ENCODE measurements around the gene CHST5. TPM values are rescaled to one million over a fixed set of nuclear protein-coding genes. Genes with fewer than 3 reads are reported as not detected.
A peak's percentile ranks its signal among the peaks of the same experiment; 100 is the strongest.

CHST5 gene
- total and polyA plus RNA-seq, 2 experiments from 2014 or later, result not detected

DNA sequence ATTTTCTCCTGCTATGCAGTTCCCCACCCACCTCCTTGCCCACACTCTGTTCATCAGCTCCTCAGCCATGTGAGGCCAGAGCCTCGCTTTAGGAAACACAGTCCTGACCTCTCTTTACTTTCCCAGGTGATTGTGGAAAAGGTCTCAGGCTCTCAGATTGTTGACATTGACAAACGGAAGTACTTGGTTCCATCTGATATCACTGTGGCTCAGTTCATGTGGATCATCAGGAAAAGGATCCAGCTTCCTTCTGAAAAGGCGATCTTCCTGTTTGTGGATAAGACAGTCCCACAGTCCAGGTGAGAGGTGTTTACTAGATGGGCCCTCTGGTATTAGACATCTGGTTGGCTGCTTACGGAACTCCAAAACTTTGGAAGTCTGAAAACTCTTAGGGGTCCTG is 32.0 kb upstream of the CHST5 start:
- DNase-seq (ENCODE audit: low spot score), result no peak
- TF ChIP-seq, protein P1, sequence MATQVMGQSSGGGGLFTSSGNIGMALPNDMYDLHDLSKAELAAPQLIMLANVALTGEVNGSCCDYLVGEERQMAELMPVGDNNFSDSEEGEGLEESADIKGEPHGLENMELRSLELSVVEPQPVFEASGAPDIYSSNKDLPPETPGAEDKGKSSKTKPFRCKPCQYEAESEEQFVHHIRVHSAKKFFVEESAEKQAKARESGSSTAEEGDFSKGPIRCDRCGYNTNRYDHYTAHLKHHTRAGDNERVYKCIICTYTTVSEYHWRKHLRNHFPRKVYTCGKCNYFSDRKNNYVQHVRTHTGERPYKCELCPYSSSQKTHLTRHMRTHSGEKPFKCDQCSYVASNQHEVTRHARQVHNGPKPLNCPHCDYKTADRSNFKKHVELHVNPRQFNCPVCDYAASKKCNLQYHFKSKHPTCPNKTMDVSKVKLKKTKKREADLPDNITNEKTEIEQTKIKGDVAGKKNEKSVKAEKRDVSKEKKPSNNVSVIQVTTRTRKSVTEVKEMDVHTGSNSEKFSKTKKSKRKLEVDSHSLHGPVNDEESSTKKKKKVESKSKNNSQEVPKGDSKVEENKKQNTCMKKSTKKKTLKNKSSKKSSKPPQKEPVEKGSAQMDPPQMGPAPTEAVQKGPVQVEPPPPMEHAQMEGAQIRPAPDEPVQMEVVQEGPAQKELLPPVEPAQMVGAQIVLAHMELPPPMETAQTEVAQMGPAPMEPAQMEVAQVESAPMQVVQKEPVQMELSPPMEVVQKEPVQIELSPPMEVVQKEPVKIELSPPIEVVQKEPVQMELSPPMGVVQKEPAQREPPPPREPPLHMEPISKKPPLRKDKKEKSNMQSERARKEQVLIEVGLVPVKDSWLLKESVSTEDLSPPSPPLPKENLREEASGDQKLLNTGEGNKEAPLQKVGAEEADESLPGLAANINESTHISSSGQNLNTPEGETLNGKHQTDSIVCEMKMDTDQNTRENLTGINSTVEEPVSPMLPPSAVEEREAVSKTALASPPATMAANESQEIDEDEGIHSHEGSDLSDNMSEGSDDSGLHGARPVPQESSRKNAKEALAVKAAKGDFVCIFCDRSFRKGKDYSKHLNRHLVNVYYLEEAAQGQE (IDR thresholded peaks at IDR 0.05; ENCODE audit: unreplicated experiment), result no peak
- no peak for TF ChIP-seq CREB1 (CRISPR knock-in tag; IDR thresholded peaks at IDR 0.05; ENCODE audit: low read depth)
- Histone ChIP-seq H3K79me2 (replicated peaks; ENCODE audit: insufficient read depth) (peaks cover 21% of the 10 kb centered on the region), H3K27ac (ENCODE audit: low read depth) (no peak overlapping the region), H3K27me3 (ENCODE audit: insufficient read depth) (no peaks in the 10 kb centered on the region), H3F3A (replicated peaks; ENCODE audit: low read depth) (peaks cover 3% of the 10 kb centered on the region; the same call in 1 of the 2 replicates), H3K9me2 (ENCODE audit: insufficient read depth) (no peaks in the 10 kb centered on the region), H3K4me1 (ENCODE audit: insufficient read depth) (peaks cover 24% of the 10 kb centered on the region), H3K4me3 (no peak overlapping the region), H2AFZ (no peak overlapping the region), H3K4me2 (no peak overlapping the region), H4K20me1 (replicated peaks; ENCODE audit: insufficient read depth) (peaks cover 17% of the 10 kb centered on the region), H3K36me3 (ENCODE audit: insufficient read depth) (peaks cover 24% of the 10 kb centered on the region; the same call in 1 of the 2 replicates)
- Mint-ChIP-seq H3K4me3 (peak overlapping the region; percentile 93; the same call in 2 of the 3 replicates), H3K27me3 (ENCODE audit: insufficient read depth, low read depth, poor library complexity) (peaks cover 10% of the 10 kb centered on the region), H3K9me3 (no peaks in the 10 kb centered on the region), H3K4me1 (peaks cover 27% of the 10 kb centered on the region), H3K36me3 (ENCODE audit: low read depth) (peaks cover 31% of the 10 kb centered on the region), H3K27ac (no peak overlapping the region)
- no peak for ATAC-seq

DNA sequence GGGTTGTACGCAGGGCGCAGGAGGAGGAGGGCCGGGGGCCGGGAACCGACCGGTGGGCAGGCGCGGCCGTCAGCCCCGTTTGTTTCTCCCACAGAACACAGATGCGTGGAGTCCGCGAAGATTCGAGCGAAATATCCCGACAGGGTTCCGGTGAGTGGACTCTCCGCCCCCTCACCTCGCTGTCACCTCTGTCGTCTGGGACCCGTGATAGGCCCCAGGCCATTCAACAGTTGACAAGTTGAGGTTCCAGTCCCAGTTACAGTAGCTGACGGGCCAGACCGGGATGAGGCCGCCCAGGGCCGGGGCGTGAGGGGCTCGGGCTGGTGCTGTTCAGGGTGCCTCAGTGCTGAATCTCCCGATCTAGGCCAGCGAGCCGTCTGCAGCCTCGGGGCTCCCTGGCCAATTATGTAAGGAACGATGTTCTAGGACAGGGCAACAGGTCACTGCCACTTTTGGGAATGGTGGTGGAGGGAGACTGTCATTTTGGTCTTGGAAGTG is 30.9 kb upstream of the CHST5 start:
- Histone ChIP-seq H4K20me1 (replicated peaks; ENCODE audit: insufficient read depth) (peaks cover 17% of the 10 kb centered on the region), H3K4me1 (ENCODE audit: insufficient read depth) (peaks cover 24% of the 10 kb centered on the region), H3K4me2 (peak overlapping the region; percentile 99), H3F3A (replicated peaks; ENCODE audit: low read depth) (peaks cover 3% of the 10 kb centered on the region; the same call in 1 of the 2 replicates), H3K36me3 (ENCODE audit: insufficient read depth) (peaks cover 24% of the 10 kb centered on the region; the same call in 1 of the 2 replicates), H3K27ac (ENCODE audit: low read depth) (no peak overlapping the region), H3K79me2 (replicated peaks; ENCODE audit: insufficient read depth) (peaks cover 21% of the 10 kb centered on the region), H3K9me2 (ENCODE audit: insufficient read depth) (no peaks in the 10 kb centered on the region), H2AFZ (0 out of 2 replicates have a peak overlapping the region, but pooled peaks have one; percentile 84), H3K4me3 (peak overlapping the region; percentile 99), H3K27me3 (ENCODE audit: insufficient read depth) (no peaks in the 10 kb centered on the region)
- Mint-ChIP-seq H3K4me1 (peaks cover 27% of the 10 kb centered on the region), H3K36me3 (ENCODE audit: low read depth) (peaks cover 23% of the 10 kb centered on the region), H3K27me3 (ENCODE audit: insufficient read depth, low read depth, poor library complexity) (peaks cover 10% of the 10 kb centered on the region), H3K27ac (no peak overlapping the region), H3K4me3 (peak overlapping the region; percentile 93), H3K9me3 (no peaks in the 10 kb centered on the region)
- ATAC-seq, result peak; percentile 50
- TF ChIP-seq ETS1 (IDR thresholded peaks at IDR 0.05) (no peak), NANOG (IDR thresholded peaks at IDR 0.05; ENCODE audit: borderline replicate concordance) (no peak)
- TF ChIP-seq, protein P1 (IDR thresholded peaks at IDR 0.05; ENCODE audit: unreplicated experiment), result peak; percentile 61
- DNase-seq (ENCODE audit: low spot score), result peak; percentile 64

Measured in GM23338 (cell line).